Prostate gland (tissue), 2 donors: ENCODE results near the gene DNAH14. TPM values are rescaled to one million over a fixed set of nuclear protein-coding genes. Genes with fewer than 3 reads are reported as not detected.
A peak's percentile ranks its signal among the peaks of the same experiment; 100 is the strongest.

Experiments used
- DNase-seq: peaks from one replicate; pipeline ENCODE4 v3.0.0-alpha.2; 2019; ENCODE audit warnings: low spot score
- H3K27ac ChIP-seq, 2 donors: fragments of 200-600 bp; sonication (generic); 2 replicates each; pipeline ENCODE4 v1.5.1; 2017 to 2019
- H3K27me3 ChIP-seq: fragments of 200-600 bp; sonication (generic); replicated peaks from 2 replicates; pipeline ENCODE4 v1.5.1; 2019; ENCODE audit not compliant: insufficient read depth
- H3K36me3 ChIP-seq, 2 donors: fragments of 200-600 bp; sonication (generic); 1 replicate in 1 of 2; 2 replicates in 1 of 2; pipeline versions ENCODE4 v1.5.1 to v1.8.1; 2017 to 2019
- H3K4me1 ChIP-seq: fragments of 200-600 bp; sonication (generic); replicated peaks from 2 replicates; pipeline ENCODE4 v1.5.1; 2019
- H3K4me3 ChIP-seq, 2 donors: fragments of 200-600 bp; sonication (generic); 2 replicates each; pipeline ENCODE4 v1.5.1; 2017 to 2019
- H3K9me3 ChIP-seq: fragments of 200-600 bp; sonication (generic); 2 replicates; pipeline ENCODE4 v1.5.1; 2017
- POLR2A ChIP-seq: fragments of 450-650 bp; IDR thresholded peaks from one replicate; pipeline ENCODE4 v1.6.1; 2016; ENCODE audit warnings: antibody characterized with exemption, mild to moderate bottlenecking
- POLR2AphosphoS5 ChIP-seq: sonication (generic); formaldehyde crosslinking; IDR thresholded peaks from one replicate; pipeline ENCODE4 v1.6.1; 2017; ENCODE audit warnings: antibody characterized with exemption
- WGBS: methylation state at CpG from one replicate; pipeline ENCODE4 v1.1.5; 2018; 5-methylcytosine and 5-hydroxymethylcytosine counted together
- intact Hi-C: fragments of 100-400 bp; cut with DNase I; formaldehyde crosslinking; loops from one replicate; pipeline ENCODE4 v1.14.2; 2022
- total RNA-seq, 2 donors: library from RNA; depleted of rRNA; stranded (reverse); fragments of >200 nt; gene quantifications; one replicate each; pipeline ENCODE4 v1.1.0, GENCODE V29; 2016
- TF ChIP-seq, protein P1 (sequence below), 4 experiments: fragments of 200-600 bp in 2 of 4; fragments of 450-650 bp in 2 of 4; sonication (generic) in 2 of 4; IDR thresholded peaks; 1 replicate in 3 of 4; 2 replicates in 1 of 4; pipeline ENCODE4 v1.5.1; 2016 to 2019; ENCODE audit warnings: antibody characterized with exemption in 4 of 4, mild to moderate bottlenecking in 2 of 4, moderate library complexity in 2 of 4

DNAH14 gene
- total RNA-seq, 2 donors from 2014 or later = 16.5 to 26.8 TPM

DNA sequence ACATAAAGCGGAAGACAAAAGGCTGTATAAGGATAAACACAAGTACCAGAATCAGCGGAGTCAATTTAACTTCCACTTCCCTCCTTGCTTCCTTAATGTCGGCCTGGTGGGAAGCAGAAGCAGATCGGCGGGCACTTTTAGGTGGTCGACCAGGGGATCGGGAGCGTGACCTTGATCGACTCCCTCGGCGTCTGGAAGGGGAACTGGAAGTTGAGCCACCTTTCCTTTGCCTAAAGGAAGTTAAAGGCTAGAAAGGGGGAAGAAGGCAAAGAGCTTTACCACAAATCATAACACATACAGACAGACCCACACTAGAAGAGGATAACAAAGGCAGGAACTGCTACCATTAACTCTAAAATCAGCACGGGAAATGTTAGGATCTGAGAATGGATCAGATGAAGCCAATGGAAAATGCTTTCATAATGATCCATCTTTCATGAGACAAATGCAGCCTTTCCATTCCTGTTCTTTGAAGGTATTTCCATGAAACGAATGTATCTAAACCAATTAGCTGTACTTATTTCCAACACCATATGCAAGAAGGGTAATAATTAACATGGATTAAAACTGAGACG is 492.6 kb downstream of the DNAH14 start:
- DNase-seq = no peak
- Histone ChIP-seq H3K4me3 (no peak overlapping the region), H3K9me3 (no peaks in the 10 kb centered on the region), H3K4me1 (peaks cover 25% of the 10 kb centered on the region), H3K27me3 (no peaks in the 10 kb centered on the region), H3K27ac (no peak overlapping the region), H3K36me3 (no peaks in the 10 kb centered on the region)
- intact Hi-C loops = loop anchor here (10.0 kb wide), 1 partner anchor 643 kb away; the partner anchor contains the start of gene H3-3A
- 64% methylated on average over 14 of the region's 14 CpGs for WGBS
- TF ChIP-seq POLR2A (no peak), POLR2AphosphoS5 (no peak)
- TF ChIP-seq, protein P1, sequence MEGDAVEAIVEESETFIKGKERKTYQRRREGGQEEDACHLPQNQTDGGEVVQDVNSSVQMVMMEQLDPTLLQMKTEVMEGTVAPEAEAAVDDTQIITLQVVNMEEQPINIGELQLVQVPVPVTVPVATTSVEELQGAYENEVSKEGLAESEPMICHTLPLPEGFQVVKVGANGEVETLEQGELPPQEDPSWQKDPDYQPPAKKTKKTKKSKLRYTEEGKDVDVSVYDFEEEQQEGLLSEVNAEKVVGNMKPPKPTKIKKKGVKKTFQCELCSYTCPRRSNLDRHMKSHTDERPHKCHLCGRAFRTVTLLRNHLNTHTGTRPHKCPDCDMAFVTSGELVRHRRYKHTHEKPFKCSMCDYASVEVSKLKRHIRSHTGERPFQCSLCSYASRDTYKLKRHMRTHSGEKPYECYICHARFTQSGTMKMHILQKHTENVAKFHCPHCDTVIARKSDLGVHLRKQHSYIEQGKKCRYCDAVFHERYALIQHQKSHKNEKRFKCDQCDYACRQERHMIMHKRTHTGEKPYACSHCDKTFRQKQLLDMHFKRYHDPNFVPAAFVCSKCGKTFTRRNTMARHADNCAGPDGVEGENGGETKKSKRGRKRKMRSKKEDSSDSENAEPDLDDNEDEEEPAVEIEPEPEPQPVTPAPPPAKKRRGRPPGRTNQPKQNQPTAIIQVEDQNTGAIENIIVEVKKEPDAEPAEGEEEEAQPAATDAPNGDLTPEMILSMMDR (IDR thresholded peaks at IDR 0.05) = no peak

DNA sequence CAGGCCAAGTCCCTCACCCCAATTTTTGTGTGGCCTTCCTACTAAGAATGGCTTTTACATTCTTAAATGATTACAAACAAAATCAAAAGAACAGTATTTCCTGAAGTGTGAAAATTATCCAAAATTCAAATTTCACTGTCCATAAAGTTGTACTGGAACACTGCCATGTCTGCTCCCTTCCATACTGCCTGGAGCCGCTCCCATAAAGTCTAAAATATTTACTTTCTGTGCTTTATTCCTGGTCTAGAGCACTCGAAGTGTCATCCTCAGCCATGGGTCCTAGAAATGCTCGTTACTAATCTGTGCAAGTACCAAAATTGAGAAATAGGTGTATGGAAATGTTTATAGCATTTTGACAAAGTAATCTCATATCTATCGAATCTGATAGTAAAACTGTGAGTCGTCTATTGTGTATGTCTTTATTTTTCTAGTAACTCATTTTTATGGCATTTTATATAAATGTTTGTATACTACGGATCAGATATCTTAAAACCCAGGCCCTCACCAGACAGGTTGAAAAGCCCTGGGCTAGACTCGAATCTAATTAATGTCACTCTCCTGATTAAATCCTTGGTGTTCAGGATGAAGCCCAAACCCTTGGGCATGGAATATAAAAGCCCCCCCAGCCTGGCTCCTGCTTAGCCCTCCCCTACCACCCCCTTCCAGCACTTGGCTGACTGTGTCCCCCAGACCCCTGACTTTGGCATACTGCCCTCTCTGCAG is 493.5 kb downstream of the DNAH14 start:
- Histone ChIP-seq H3K27me3 (no peaks in the 10 kb centered on the region), H3K4me1 (peaks cover 21% of the 10 kb centered on the region), H3K27ac (peak overlapping the region in 1 of 2 donors; percentile 1), H3K36me3 (no peaks in the 10 kb centered on the region), H3K9me3 (no peaks in the 10 kb centered on the region), H3K4me3 (no peak overlapping the region)
- 23% methylated on average over 7 of the region's 7 CpGs for WGBS
- no peak for TF ChIP-seq POLR2AphosphoS5
- no peak for DNase-seq
- intact Hi-C loops = loop anchor here (10.0 kb wide), 1 partner anchor 642 kb away; the partner anchor contains the start of gene H3-3A

DNA sequence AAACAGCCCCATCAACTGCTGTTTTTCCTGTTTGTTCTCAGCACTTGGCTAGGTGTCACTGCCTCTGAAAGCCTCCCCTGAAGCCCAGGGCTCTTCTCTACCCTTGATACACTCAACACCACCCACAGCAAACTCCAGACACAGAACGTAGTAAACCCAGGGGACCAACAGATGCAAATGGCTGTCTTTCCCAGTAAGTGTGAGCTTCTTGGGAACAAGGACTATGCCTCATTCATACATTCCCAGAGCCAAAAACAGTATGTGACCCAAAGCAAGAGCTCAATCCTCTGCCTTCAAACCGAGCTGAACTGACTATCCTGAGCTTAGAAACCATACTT is 494.0 kb downstream of the DNAH14 start:
- TF ChIP-seq, protein P1 (IDR thresholded peaks at IDR 0.05) = no peak
- no peak for DNase-seq
- 57% methylated on average over 2 of the region's 2 CpGs for WGBS
- Histone ChIP-seq H3K4me3 (no peak overlapping the region), H3K27ac (peak overlapping the region in 1 of 2 donors; percentile 1), H3K36me3 (no peaks in the 10 kb centered on the region), H3K4me1 (peaks cover 18% of the 10 kb centered on the region), H3K27me3 (no peaks in the 10 kb centered on the region), H3K9me3 (no peaks in the 10 kb centered on the region)
- intact Hi-C loops = loop anchor here (10.0 kb wide), 1 partner anchor 641 kb away; the partner anchor contains the start of gene H3-3A

DNA sequence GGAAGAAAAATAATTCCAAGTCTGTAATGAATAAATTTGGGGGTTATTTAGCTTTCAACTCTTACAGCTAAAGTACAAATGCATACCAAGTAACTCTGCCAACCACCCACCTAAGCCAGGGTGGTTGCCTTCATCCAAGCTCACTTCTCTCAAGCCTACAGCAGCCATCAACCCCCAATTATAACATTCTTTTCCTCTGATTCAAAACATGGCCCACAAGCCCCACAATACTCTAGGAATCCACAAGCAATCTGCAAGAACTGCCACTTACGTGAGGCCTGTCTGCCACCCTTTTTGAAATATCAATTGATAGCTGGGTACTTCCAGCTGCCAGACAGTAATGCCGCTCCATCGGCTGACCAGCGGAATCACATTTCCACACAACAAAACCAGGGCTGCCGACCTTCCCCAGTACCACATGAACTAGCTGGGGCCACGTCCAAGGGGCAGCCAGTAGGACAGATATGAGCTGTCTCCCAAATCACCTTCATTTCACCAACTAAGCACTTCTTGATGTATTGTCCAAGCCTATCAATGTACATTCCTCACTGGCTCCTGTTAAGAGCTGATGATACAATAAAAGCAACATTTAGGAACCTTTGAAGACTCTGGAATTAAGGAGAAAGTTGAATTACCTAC is 495.2 kb downstream of the DNAH14 start:
- H3K4me1 ChIP-seq = peaks cover 15% of the 10 kb centered on the region
- no peak overlapping the region for H3K27ac ChIP-seq

DNA sequence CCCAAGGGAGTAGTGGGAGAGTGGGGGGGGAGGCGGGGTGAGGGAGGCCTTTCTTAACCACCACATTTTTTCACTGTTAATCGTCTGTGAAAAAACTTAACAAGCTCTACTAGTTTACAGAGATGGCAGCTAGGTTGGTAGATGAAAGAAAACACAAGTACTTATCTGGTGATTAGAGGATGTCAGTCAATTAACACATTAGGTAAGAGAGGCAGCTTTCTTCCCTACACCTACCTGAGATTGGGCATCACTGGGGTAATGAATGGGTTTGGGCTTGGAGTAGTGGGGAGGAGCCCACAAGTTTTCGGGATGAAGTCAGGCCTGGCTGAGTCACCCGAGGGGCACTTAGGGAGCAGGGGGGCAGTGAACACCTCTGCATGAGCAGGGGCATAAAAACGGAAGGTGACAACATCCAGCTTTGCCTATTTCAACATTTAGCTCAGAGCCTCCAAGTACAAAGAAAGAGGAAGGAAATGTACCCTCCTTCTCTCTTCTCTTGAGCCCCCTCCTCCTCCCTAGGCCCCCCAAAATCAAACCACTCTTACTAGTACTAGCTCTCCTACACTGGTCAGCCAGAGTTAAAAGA is 495.8 kb downstream of the DNAH14 start:
- H3K27me3 ChIP-seq = no peaks in the 10 kb centered on the region
- H3K36me3 ChIP-seq = no peaks in the 10 kb centered on the region
- TF ChIP-seq POLR2A = no peak
- TF ChIP-seq, protein P1 (IDR thresholded peaks at IDR 0.05) = no peak
- TF ChIP-seq POLR2AphosphoS5 = no peak
- H3K4me3 ChIP-seq = no peak overlapping the region
- no peaks in the 10 kb centered on the region for H3K9me3 ChIP-seq
- DNase-seq = no peak
- no peak overlapping the region for H3K27ac ChIP-seq
- peaks cover 15% of the 10 kb centered on the region for H3K4me1 ChIP-seq
- intact Hi-C loops = loop anchor here (10.0 kb wide), 1 partner anchor 640 kb away; the partner anchor contains the start of gene H3-3A
- 46% methylated on average over 5 of the region's 5 CpGs for WGBS

More for the DNA sequence above, 495.2 kb downstream of the DNAH14 start:
- Histone ChIP-seq H3K9me3 (no peaks in the 10 kb centered on the region), H3K4me3 (no peak overlapping the region), H3K36me3 (no peaks in the 10 kb centered on the region), H3K27me3 (no peaks in the 10 kb centered on the region)
- WGBS = 79% methylated on average over 6 of the region's 6 CpGs
- intact Hi-C loops = loop anchor here (10.0 kb wide), 1 partner anchor 640 kb away; the partner anchor contains the start of gene H3-3A
- DNase-seq = no peak
- TF ChIP-seq, protein P1 (IDR thresholded peaks at IDR 0.05) = no peak
- no peak for TF ChIP-seq POLR2AphosphoS5
- no peak for TF ChIP-seq POLR2A
